DMS 273 treated with DMSO at 0.1 percent for 48 hours (cell line): ENCODE measurements around the gene SHKBP1.
"Not testable (repeated sequence)": the region's sequence is repeated elsewhere in the genome, so short reads cannot be mapped to it uniquely, and the experiment has no call there.

Experiments used
- DNase-seq: peaks from one replicate; lab custom pipeline; 2025; lab: John Stamatoyannopoulos, UW

SHKBP1 gene

GRCh38 chr19:40576585-40577451, at the start of gene SHKBP1:
Gene SHKBP1 (plus strand): TSS chr19:40576873. CDS start chr19:40576900, 27 bp downstream.
- DNase-seq, result peak; percentile 81

DNA sequence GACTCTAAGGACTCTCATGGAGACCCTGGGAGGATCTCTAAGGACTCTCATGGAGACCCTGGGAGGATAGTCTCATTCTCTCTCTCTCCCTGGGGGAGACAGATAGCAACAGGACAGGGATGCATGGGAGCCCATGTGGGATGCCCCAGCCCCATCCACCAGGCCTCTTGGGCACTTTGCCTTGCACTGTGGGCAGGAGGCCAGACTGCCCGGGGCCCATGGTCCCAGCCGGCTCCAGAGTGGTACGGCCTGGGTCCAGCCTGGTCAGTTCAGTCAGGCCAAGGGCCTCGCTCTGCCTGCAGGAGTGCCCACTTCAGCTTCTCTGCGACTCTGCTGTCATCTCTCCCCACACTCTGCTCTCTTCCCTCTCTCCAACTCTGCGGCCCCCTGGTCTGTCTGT, 48.6 kb upstream of the SHKBP1 start:
- DNase-seq, result no peak

DNA sequence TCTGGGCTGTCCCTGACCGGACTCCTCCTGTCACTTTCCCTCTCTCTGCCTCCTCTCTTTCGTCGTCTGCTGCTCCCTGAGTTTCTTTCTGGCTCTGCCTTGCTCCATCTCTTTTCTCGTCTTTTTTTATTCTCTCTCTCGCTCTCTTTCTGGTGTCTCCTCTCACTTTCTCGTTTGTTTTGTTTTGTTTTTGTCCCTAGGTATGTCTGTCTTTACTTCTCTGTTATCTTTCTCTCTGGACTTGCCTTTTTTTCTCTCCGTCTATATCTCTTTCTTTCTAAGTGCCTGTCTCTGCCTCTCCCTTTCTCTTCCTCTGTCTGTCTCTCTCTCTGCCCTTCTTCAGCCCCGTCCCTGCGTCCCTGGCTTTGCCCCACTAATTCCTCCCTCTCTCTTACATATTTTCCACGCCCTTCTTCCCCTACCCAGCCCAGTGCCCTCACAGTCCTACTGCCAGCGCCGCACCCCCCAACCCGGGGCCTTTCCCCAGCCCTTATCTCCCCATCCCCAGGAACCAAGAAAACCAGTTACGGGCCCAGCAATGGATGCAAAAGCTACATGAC, 48.1 kb upstream of the SHKBP1 start:
- no peak for DNase-seq

DNA sequence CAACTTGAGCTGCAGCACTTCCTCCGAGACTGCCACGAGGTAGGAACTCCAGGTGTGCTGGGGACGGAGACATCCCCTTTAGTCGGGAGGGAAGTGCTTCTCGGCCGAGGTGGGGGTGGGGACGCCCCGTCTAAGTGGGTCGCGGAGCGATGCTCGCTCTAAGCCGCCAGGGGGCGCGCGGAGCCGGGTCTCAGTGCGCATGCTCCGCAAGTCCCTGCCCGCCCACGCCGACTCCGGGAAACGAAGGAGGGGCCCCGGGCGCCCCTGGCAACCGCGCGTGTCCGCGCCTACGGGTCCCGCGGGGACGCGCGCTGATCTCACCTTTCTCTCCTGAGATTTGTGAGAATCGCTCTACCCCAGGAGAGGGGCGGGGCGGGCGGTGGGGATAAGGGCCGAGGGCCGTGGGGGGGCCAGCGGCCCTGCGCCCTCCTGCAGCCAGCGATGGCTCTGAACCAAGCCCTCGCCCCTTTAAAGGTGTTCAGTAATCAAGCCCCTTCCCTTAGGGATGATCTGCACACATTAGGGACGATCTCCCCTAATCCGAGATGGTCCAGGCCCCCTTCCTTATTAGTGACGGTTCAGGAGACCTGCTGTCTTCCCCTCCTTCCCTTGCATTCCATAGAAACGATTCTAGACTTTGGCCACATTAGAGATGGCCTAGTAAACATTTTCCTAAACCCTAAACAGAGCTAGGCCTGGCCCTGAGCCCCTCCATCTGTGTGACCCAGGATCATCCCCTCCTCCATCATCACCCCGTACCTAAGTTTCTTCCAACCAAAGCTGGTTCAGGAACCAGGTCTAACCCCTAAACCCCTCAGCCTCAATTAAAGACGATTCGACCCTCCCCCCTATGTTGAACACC, 47.3 kb upstream of the SHKBP1 start:
- DNase-seq, result peak; percentile 46

GRCh38 chr19:40530091-40530901, 46.4 kb upstream of the SHKBP1 start:
- DNase-seq, result no peak

DNA sequence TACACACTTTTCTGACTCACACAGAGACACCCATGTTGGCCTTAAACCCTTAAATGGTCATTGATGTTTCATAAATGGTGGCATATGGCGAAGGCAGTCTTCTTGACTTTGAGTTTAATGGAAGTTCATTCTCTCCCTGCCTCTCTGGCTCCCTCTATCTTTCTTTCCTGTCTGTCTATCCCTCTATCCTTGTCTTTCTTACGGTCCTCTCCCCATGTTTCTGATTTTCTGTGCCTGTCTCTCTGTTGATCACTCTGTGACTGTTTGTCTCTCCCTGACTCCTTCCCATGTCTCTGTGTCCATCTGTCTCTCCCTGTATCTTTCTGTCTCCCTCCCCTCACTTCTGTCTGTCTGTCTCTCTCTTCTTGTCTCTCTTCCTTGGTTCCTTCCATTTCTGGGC, 43.2 kb upstream of the SHKBP1 start:
- no peak for DNase-seq

GRCh38 chr19:40534148-40534547, 42.5 kb upstream of the SHKBP1 start:
- DNase-seq, result no peak

DNA sequence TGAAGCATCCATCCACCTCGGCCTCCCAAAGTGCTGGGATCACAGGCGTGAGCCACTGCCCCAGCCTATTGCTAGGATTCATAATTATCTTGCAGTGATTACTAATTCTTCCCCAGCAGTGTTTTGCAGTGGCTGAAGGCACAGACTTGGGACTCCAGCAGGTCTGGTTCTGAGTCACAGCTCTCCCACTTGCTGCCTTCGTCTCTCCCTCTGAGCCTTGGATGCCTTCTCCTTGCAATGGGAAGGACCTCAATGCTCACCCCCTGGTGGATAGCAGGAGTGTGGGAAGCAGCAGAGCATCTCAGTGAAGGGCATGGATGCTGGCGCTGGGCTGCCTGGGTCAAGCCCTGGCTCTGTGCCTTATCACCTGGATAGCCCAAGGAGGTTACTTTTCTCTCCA, 37.6 kb upstream of the SHKBP1 start:
- DNase-seq, result no peak

DNA sequence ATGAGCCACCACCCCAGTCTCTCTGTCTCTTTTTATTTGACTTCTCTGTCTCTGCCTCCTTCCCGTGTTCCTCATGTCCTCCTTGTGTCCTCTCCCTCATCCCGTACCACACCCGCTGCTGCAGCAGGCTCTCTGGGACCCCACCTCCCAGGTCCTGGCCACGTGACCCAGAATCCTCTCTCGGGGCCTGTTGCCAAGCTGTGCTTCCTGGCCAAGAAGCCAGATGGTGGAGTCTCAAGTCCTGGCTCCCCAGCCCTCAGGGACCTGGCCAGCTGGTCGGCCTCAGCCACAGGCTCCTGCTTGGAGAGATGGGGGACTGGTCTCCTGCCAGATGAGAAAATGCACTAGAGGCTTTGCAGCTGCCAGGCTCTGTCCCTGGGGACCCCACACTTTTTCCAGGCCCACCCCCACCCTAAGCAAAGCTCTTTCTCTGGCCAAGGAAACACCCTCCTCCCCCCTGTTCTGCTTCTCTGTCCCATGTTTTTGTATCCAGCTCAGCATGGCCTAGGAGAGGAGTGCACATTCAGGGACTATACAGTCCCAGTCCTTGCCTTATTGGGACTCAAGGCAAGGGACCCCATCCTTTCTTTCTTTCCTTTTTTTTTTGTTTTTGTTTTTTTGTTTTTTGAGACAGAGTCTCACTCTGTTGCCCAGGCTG, 34.3 kb upstream of the SHKBP1 start:
- peak; percentile 99 for DNase-seq

DNA sequence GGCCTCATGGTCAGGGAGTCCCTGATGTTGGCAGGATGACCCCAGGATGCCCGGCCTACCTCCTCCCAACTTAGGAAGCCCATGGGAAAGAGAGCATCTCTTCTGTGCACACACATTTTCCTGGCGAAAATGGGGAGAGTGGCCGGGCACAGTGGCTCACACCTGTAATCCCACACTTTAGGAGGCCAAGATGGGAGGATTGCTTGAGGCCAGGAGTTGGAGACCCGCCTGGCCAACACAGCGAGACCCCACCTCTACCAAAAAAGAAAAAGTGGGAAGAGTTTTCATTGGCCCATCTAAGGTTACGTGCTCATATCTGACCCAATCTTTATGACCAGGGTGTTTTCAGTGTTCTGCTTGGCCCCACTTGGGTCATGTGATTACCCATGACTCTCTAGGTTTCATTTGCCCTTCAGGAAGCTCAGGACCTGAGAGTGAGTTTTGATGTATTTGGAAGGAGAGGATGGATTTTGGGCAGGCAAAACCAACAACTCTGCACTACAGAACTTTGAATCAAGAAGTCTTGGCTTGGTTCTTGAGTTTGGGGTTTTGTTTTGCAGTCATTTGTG, 33.6 kb upstream of the SHKBP1 start:
- DNase-seq, result no peak

DNA sequence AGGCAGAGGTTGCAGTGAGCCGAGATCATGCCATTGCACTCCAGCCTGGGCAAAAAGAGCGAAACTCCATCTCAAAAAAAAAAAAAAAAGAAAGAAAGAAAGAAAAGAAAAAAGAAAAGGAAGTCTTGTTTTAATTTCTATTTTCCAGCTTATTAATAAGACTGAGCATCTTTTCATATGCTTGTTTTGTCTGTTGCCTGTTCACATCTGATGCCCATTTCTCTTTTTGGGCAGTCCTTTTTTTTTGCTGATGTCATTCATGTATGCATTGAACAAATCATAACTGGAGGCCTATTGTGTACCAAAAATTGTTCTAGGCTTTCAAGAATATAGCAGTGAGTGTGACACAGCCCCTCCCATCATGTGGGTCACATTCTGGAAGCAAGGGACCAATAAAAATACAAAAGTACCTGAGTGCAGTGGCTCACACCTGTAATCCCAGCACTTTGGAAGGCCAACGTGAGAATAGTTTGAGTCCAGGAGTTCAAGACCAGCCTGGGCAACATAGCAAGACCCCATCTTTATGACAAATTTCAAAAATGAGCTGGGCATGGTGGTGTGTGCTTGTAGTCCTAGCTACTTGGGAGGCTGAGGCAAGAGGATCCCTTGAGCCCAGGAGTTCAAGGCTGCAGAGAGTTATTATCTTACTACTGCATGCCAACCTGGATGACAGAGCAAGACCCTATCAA, 30.4 kb upstream of the SHKBP1 start:
- DNase-seq, result not testable (repeated sequence)

GRCh38 chr19:40547190-40547589, 29.5 kb upstream of the SHKBP1 start:
- not testable (repeated sequence) for DNase-seq

DNA sequence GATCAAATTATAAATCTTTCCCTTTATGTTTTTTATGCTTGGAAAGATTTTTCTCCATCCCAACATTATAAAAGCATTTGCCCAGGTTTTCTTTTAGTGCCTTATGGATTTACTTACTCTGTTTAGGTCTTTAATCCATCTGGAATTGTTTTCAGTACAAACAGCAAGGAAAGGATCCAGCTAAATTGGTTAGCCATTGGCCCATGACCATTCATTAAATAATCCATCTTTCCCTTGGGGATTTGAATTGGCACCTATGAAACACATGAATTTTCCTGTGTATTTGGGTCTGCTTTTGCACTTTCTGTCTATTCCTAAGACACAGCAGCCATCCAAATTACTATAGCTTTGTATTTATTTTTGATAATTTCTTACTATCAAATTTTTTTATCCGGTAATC, 28.8 kb upstream of the SHKBP1 start:
- no peak for DNase-seq

DNA sequence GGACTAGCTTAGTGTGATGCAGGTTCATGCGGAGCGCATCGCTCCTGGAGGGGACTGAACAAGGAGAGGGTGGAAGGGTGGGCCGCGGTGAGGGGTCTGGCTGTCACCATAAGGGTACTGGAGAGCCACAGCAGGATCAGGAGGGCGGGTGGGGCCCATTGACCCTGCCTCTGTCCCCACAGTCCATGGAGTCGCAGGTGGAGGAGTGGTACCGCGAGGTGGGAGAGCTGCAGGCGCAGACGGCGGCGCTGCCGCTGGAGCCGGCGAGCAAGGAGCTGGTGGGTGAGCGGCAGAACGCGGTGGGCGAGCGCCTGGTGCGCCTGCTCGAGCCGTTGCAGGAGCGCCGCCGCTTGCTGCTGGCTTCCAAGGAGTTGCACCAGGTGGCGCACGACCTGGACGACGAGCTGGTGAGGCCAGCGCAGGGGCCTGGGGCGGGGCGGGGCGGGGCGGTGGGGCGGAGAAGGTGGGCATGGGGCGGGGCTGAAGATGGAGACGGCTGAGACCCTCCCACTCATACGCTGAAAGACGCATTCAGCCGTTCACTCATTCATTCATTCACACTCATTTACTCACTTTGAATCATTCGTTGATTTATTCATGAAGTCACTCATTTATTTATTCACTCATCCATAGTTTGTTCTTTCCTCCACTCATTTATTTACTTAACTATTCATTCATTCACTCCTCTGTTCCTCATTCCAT, 27.5 kb upstream of the SHKBP1 start:
- DNase-seq, result peak; percentile 74

DNA sequence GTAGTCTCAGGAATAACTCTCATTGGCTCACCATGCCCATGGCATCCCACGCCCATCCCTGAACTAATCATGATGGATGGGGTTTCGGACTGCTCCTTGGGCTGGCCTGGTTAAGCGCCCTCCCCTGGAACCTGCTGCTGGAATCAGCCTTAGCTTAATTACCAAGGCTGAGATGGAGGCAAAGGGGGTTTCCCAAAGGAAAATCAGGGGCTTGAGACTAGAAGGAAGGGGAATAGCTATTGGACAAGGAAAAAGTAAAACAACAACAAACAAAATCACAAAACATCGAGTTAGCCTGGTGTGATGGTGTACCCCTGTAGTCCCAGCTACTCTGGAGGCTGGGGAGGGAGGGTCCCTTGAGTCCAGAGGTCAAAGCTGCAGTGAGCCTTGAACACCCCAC, 25.7 kb upstream of the SHKBP1 start:
- DNase-seq, result no peak

- no peak for DNase-seq
Measured at GRCh38 chr19:40552848-40553247, 23.8 kb upstream of the SHKBP1 start.

DNA sequence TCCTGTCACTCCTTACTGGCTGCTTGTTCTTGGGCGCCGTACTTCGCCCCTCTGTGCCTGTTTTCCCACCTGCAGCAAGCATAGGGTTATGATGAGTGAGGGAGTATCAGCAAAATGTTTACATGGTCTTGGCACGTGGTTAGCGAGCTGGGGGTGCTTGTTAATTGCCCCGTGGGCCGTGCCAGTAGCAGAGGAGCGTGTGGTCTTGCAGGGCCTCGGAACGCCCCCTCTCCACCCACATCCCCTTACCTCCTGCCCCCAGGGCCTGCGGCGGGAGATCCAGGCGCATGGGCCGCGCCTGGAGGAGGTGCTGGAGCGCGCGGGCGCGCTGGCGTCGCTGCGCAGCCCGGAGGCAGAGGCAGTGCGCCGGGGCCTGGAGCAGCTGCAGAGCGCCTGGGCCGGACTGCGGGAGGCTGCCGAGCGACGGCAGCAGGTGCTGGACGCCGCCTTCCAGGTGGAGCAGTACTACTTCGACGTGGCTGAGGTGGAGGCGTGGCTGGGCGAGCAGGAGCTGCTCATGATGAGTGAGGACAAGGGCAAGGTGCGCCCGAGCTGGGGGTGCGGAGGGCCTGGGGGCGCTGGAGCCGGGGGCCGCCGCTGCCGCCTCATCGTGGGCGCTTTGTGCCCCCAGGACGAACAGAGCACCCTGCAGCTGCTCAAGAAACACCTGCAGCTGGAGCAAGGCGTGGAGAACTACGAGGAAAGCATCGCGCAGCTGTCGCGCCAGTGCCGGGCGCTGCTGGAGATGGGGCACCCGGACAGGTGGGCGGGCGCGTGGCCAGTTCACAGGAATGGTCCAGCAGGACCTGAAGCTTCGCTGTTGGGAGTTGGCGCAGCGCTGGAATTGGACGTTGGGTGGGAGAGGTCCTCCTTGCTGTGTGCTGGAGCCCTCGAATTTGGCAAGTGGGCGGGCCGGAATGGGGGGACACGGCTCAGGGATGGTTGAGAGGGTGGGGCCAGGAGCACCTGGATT, 22.5 kb upstream of the SHKBP1 start:
- DNase-seq, result no peak

GRCh38 chr19:40555978-40556689, 20.5 kb upstream of the SHKBP1 start:
- DNase-seq, result no peak
